NCI-H2171 treated with DMSO at 0.1 percent for 48 hours (cell line): Measurements from ENCODE around the gene ZFYVE19.
A peak's percentile ranks its signal among the peaks of the same experiment; 100 is the strongest.
"Not testable (repeated sequence)": the region's sequence is repeated elsewhere in the genome, so short reads cannot be mapped to it uniquely, and the experiment has no call there.

ENCODE experiments used
- DNase-seq: peaks from one replicate; lab custom pipeline; 2025; lab: John Stamatoyannopoulos, UW

ZFYVE19 gene

GRCh38 chr15:40847223-40847961 lies 40.5 kb downstream of the ZFYVE19 start:
- DNase-seq, result no peak

- DNase-seq, result no peak
These were observed 43.8 kb downstream of the ZFYVE19 start for GRCh38 chr15:40850576-40851112.

- DNase-seq, result no peak
These were observed 45.6 kb downstream of the ZFYVE19 start for GRCh38 chr15:40852529-40852928.

- no peak for DNase-seq
These were observed 46.5 kb downstream of the ZFYVE19 start for GRCh38 chr15:40853241-40853890.

GRCh38 chr15:40854161-40854560 lies 47.3 kb downstream of the ZFYVE19 start:
- DNase-seq, result no peak

GRCh38 chr15:40855706-40856234 lies 48.9 kb downstream of the ZFYVE19 start:
- no peak for DNase-seq

DNA sequence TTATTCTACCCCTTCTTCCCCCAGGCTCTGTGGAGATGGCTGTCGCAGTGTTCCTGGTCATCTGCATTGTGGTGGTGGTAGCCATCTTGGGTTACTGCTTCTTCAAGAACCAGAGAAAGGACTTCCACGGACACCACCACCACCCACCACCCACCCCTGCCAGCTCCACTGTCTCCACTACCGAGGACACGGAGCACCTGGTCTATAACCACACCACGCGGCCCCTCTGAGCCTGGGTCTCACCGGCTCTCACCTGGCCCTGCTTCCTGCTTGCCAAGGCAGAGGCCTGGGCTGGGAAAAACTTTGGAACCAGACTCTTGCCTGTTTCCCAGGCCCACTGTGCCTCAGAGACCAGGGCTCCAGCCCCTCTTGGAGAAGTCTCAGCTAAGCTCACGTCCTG lies 49.9 kb downstream of the ZFYVE19 start:
- DNase-seq, result no peak

DNA sequence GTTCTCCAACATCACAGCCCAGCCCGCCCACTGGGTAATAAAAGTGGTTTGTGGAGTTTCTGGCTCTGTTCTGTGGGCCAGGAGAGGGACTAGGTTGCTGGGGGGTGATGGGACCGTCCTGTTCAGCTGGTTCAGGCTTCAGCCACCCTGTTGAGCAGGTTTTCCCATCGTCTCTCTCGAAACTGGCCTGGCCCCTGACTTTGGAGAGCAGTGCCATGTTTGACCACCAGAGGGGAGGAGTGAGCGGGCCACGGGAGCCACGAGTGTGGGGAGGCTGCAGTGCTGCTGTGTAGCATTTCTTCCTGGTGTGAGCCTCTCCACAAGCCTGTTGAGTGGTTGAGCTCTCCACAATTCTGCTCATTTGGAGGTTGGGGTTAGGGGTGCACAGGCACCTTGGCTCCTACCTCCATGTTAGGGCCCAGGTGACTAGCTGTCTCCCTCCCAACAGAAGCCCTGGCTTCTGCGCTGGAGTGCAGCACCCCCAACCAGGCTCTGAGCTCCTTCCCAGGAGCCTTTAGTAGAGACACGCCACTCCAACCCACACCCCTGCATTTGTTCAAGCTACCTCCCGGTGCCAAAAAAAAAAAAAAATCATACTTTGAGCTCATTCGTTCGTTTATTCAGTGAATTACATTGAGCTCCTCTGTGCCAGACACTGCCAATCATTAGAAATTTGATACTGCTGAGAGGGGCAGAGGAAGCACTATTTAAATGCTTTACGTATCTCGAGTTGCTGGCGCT lies 50.9 kb downstream of the ZFYVE19 start:
- DNase-seq, result peak; percentile 87

- no peak for DNase-seq
These were observed 51.8 kb downstream of the ZFYVE19 start for GRCh38 chr15:40858706-40859105.

DNA sequence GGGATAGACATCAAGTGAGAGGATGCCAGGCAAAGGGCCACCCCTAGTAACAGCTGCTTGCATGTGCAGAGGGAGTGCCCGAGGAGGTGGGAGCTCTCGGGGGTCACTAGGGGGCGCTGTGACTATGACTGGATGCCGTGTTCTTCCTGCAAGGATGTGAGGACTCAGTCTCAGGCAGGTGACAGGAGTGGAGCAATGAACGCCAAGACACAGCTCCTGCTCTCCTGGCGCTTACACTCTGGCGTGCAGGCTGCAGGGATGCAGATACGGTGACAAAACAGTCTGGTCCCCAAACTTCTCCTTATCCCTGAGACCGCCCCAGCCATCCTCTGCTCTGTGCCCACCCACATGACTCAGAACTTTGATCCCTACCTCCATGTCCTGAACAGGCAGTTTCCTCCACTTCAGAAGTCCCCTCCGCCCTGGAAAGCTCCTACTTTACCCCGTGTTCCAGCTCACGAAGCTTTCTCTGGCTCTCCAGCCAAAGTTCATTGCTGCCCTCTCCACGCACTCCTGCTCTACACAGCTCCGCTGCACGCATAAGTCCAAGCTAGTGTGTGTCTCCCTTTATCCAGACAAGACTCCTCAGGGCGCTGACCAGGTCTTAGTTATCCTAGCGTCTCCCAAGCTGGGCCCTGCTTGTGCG lies 52.4 kb downstream of the ZFYVE19 start:
- DNase-seq, result peak; percentile 51

DNA sequence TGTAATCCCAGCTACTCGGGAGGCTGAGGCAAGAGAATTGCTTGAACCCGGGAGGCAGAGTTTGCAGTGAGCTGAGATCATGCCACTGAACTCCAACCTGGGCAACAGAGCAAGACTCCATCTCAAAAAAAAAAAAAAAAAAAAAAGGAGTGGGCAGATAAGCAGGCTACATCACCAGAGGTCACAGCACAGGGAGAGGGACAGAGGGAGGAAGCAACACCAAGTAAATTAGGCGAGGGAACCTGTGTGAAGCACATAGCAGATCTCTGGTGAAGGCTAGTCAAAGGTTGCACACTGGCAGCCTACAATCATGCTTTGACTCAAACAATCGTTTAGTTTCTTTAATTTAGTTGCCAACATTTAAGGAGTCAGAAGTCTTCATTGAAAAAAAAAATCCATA lies 54.3 kb downstream of the ZFYVE19 start:
- not testable (repeated sequence) for DNase-seq

GRCh38 chr15:40863660-40864270 lies 56.9 kb downstream of the ZFYVE19 start:
- no peak for DNase-seq
